Right atrium auricular region (tissue), 2 donors: Measurements from ENCODE around the gene TTC1. TPM values are rescaled to one million over a fixed set of nuclear protein-coding genes. Genes with fewer than 3 reads are reported as not detected.

Experiments
- DNase-seq: peaks from one replicate; pipeline ENCODE4 v3.0.0-alpha.2; 2019; ENCODE audit warnings: low spot score
- H3K27ac ChIP-seq, 2 donors: fragments of 200-600 bp; sonication (generic); 1 replicate in 1 of 2; 2 replicates in 1 of 2; pipeline ENCODE4 v1.5.1; 2016 to 2019
- H3K27me3 ChIP-seq, 2 donors: fragments of 200-600 bp; sonication (generic); one replicate each; pipeline versions ENCODE4 v1.5.1 to v1.6.0; 2017 to 2019
- H3K36me3 ChIP-seq: fragments of 200-600 bp; sonication (generic); one replicate; pipeline ENCODE4 v1.5.1; 2016
- H3K4me1 ChIP-seq, 2 donors: fragments of 200-600 bp; sonication (generic); one replicate each; pipeline versions ENCODE4 v1.5.1 to v1.6.0; 2017 to 2019
- H3K4me3 ChIP-seq, 2 donors: fragments of 200-600 bp; sonication (generic); 1 replicate in 1 of 2; 2 replicates in 1 of 2; pipeline ENCODE4 v1.5.1; 2017 to 2019; ENCODE audit warnings: mild to moderate bottlenecking in 1 of 2, moderate library complexity in 1 of 2
- H3K9me3 ChIP-seq, 2 donors: fragments of 200-600 bp; sonication (generic); one replicate each; pipeline ENCODE4 v1.5.1; 2019
- CTCF ChIP-seq, 2 donors: fragments of 200-600 bp; sonication (generic); IDR thresholded peaks; one replicate each; pipeline ENCODE4 v1.5.1; 2019; ENCODE audit warnings: antibody characterized with exemption in 2 of 2
- total RNA-seq, 2 donors: library from RNA; depleted of rRNA; stranded (reverse); fragments of >200 nt; gene quantifications; one replicate each; pipeline ENCODE4 v1.1.0, GENCODE V29; 2016

TTC1 gene
- total RNA-seq, 2 donors from 2014 or later = 51.2 to 77.0 TPM

- H3K27ac ChIP-seq = no peak overlapping the region
- TF ChIP-seq CTCF (IDR thresholded peaks at IDR 0.05) = no peak
- H3K36me3 ChIP-seq = peaks cover 45% of the 10 kb centered on the region
- no peaks in the 10 kb centered on the region for H3K9me3 ChIP-seq
- no peaks in the 10 kb centered on the region for H3K27me3 ChIP-seq
- no peak overlapping the region for H3K4me3 ChIP-seq
- peaks cover 0 to 4% of the 10 kb centered on the region in 2 donors for H3K4me1 ChIP-seq
- no peak for DNase-seq
Measured at GRCh38 chr5:160049099-160049498, 40.2 kb downstream of the TTC1 start.

GRCh38 chr5:160054047-160054446, 45.1 kb downstream of the TTC1 start:
- H3K36me3 ChIP-seq = peaks cover 67% of the 10 kb centered on the region

DNA sequence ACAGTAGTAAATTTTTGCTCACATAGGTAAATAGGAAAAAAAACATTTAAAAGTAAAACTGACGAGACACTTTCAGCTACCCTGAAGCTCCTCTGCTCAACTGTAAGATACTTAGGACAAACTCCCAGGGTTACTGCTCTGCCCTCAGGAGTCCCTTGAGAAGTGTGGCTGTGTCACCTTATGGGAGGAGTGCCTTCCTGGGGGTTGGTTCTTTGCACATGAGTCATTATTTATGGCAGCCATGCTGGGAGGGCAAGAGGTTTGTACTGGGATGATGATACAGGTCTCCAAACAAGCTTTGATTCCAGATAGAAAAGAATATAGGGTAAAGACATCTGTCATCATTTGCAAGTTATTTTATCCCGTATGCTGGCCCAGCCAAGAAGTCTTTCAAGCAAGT, 45.9 kb downstream of the TTC1 start:
- Histone ChIP-seq H3K9me3 (no peaks in the 10 kb centered on the region), H3K36me3 (peaks cover 64% of the 10 kb centered on the region), H3K4me1 (no peaks in the 10 kb centered on the region), H3K27ac (no peak overlapping the region), H3K4me3 (no peak overlapping the region), H3K27me3 (no peaks in the 10 kb centered on the region)
- no peak for DNase-seq
- TF ChIP-seq CTCF (IDR thresholded peaks at IDR 0.05) = no peak

More at GRCh38 chr5:160054047-160054446, 45.1 kb downstream of the TTC1 start:
- Histone ChIP-seq H3K27ac (no peak overlapping the region), H3K9me3 (no peaks in the 10 kb centered on the region), H3K4me3 (no peak overlapping the region), H3K4me1 (no peaks in the 10 kb centered on the region), H3K27me3 (no peaks in the 10 kb centered on the region)
- no peak for TF ChIP-seq CTCF (IDR thresholded peaks at IDR 0.05)
- DNase-seq = no peak

- Histone ChIP-seq H3K27me3 (no peaks in the 10 kb centered on the region), H3K36me3 (peaks cover 41% of the 10 kb centered on the region), H3K27ac (no peak overlapping the region), H3K4me3 (no peak overlapping the region), H3K4me1 (no peaks in the 10 kb centered on the region), H3K9me3 (no peaks in the 10 kb centered on the region)
- TF ChIP-seq CTCF (IDR thresholded peaks at IDR 0.05) = no peak
- no peak for DNase-seq
Measured at GRCh38 chr5:160057256-160057655, 48.3 kb downstream of the TTC1 start.

GRCh38 chr5:160060001-160060400, 51.1 kb downstream of the TTC1 start:
- no peak for TF ChIP-seq CTCF (IDR thresholded peaks at IDR 0.05)
- no peak overlapping the region for H3K4me3 ChIP-seq
- H3K36me3 ChIP-seq = peaks cover 27% of the 10 kb centered on the region
- DNase-seq = no peak
- H3K4me1 ChIP-seq = no peaks in the 10 kb centered on the region
- no peaks in the 10 kb centered on the region for H3K9me3 ChIP-seq
- no peaks in the 10 kb centered on the region for H3K27me3 ChIP-seq
- H3K27ac ChIP-seq = no peak overlapping the region

DNA sequence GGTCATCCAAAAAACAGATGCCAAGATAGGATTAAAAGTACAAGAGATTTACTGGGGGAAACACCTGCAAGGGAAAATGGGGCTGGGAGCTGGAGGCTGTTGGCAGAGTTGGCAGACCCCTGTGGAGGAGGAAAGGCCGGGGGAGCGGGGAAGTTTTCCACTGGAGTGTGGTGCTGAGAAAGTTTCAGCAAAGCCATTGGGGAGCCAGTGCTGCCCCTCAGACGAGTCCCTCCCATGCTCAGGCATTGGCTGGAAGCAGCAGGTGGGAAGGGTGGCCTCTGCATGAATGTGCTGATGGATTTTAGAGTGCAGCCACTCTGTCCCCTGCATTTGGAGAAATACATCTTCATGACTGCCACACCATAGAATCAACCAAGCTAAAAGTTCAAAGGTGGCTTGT, 52.8 kb downstream of the TTC1 start:
- H3K27ac ChIP-seq = no peak overlapping the region
- H3K4me3 ChIP-seq = no peak overlapping the region
- no peak for TF ChIP-seq CTCF (IDR thresholded peaks at IDR 0.05)
- no peaks in the 10 kb centered on the region for H3K4me1 ChIP-seq
- H3K36me3 ChIP-seq = peaks cover 30% of the 10 kb centered on the region
- DNase-seq = no peak
- H3K9me3 ChIP-seq = no peaks in the 10 kb centered on the region
- H3K27me3 ChIP-seq = no peaks in the 10 kb centered on the region
